ENCODE data around the gene ABCF3. TPM values are rescaled to one million over a fixed set of nuclear protein-coding genes. Genes with fewer than 3 reads are reported as not detected.
A peak's percentile ranks its signal among the peaks of the same experiment; 100 is the strongest.

Gene ABCF3
- total and polyA plus RNA-seq, 2 of the 13 experiments (the other 11 are each of a cell fraction or from before 2014, with no cell fraction given): 38.8 to 46.5 TPM

DNA sequence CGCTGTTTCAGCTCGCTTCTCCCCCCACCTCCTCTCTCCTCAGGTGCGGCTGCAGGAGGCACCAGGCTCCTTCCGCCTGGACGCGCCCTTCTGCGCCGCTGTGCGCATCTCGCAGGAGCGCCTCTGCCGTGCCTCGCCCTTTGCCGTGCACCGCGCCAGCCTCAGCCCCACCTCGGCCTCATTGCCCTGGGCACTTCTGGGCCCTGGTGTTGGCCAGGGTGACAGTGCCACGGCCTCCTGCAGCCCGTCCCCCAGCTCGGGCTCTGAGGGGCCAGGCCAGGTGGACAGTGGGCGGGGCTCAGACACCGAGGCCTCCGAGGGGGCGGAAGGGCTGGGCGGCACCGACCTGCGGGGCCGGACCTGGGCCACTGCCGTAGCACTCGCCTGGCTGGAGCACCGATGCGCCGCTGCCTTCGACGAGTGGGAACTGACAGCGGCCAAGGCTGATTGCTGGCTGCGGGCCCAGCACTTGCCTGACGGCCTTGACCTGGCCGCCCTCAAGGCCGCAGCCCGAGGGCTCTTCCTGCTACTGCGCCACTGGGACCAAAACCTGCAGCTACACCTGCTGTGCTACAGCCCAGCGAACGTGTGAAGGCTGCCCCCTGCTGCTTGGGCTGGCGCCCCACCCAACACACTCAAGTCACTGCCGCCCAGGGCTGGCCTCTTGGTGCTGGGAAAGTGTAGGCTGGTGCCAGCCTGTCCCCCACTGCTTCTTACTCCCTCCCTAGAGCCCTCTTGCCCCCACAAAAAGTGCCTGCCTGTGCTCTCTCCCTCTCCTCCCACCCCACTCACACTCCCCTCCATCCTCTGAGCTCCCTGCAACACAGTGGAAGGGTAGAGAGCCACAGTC is 55.7 kb downstream of the ABCF3 start (continued):
- TF ChIP-seq POLR2A (IDR thresholded peaks at IDR 0.05; ENCODE audit: insufficient read depth in 1 of 2, low read depth in 2 of 2, low read length in 2 of 2): no peak
- peak; percentile 45; the same call in 1 of the 2 replicates for TF ChIP-seq TAF1 (CRISPR knock-in tag; IDR thresholded peaks at IDR 0.05)
- TF ChIP-seq, protein P1, sequence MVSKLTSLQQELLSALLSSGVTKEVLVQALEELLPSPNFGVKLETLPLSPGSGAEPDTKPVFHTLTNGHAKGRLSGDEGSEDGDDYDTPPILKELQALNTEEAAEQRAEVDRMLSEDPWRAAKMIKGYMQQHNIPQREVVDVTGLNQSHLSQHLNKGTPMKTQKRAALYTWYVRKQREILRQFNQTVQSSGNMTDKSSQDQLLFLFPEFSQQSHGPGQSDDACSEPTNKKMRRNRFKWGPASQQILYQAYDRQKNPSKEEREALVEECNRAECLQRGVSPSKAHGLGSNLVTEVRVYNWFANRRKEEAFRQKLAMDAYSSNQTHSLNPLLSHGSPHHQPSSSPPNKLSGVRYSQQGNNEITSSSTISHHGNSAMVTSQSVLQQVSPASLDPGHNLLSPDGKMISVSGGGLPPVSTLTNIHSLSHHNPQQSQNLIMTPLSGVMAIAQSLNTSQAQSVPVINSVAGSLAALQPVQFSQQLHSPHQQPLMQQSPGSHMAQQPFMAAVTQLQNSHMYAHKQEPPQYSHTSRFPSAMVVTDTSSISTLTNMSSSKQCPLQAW (CRISPR knock-in tag; IDR thresholded peaks at IDR 0.05): peak; percentile 95
- no peak for TF ChIP-seq CC2D1A (CRISPR knock-in tag; IDR thresholded peaks at IDR 0.05)
- TF ChIP-seq HOMEZ (CRISPR knock-in tag; IDR thresholded peaks at IDR 0.05; ENCODE audit: low read depth): peak; percentile 59; the same call in 1 of the 2 replicates
- TF ChIP-seq ZSCAN25 (CRISPR knock-in tag; IDR thresholded peaks at IDR 0.05): peak; percentile 58; the same call in 1 of the 2 replicates
- 0 out of 2 replicates have a peak, but pooled peaks have one; percentile 38 for TF ChIP-seq ADNP (CRISPR knock-in tag; IDR thresholded peaks at IDR 0.05)
- TF ChIP-seq, protein P2, sequence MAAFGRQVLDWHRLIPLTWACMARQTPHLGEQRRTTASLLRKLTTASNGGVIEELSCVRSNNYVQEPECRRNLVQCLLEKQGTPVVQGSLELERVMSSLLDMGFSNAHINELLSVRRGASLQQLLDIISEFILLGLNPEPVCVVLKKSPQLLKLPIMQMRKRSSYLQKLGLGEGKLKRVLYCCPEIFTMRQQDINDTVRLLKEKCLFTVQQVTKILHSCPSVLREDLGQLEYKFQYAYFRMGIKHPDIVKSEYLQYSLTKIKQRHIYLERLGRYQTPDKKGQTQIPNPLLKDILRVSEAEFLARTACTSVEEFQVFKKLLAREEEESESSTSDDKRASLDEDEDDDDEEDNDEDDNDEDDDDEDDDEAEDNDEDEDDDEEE (CRISPR knock-in tag; IDR thresholded peaks at IDR 0.05): 0 out of 2 replicates have a peak, but pooled peaks have one; percentile 0
- TF ChIP-seq MTA1 (CRISPR knock-in tag; IDR thresholded peaks at IDR 0.05; ENCODE audit: borderline replicate concordance): peak; percentile 96
- TF ChIP-seq ZNF619 (CRISPR knock-in tag; IDR thresholded peaks at IDR 0.05): peak; percentile 88; the same call in 1 of the 2 replicates
- peak; percentile 64; the same call in 1 of the 2 replicates for TF ChIP-seq DPF2 (CRISPR knock-in tag; IDR thresholded peaks at IDR 0.05; ENCODE audit: borderline replicate concordance, low read depth)
- no peak for TF ChIP-seq ZNF850 (CRISPR knock-in tag; conservative IDR thresholded peaks at IDR 0.05)
- TF ChIP-seq TAF15 (IDR thresholded peaks at IDR 0.05; ENCODE audit: low read depth, low read length, poor library complexity, severe bottlenecking): no peak
- TF ChIP-seq ZNF597 (CRISPR knock-in tag; IDR thresholded peaks at IDR 0.05): no peak
- TF ChIP-seq MEIS1 (CRISPR knock-in tag; IDR thresholded peaks at IDR 0.05; ENCODE audit: borderline replicate concordance): peak; percentile 94
- TF ChIP-seq HOXD1 (CRISPR knock-in tag; IDR thresholded peaks at IDR 0.05): peak; percentile 59; the same call in 1 of the 2 replicates
- 0 out of 2 replicates have a peak, but pooled peaks have one; percentile 31 for TF ChIP-seq HOXA9 (CRISPR knock-in tag; IDR thresholded peaks at IDR 0.05; ENCODE audit: borderline replicate concordance)
- TF ChIP-seq, protein P3, sequence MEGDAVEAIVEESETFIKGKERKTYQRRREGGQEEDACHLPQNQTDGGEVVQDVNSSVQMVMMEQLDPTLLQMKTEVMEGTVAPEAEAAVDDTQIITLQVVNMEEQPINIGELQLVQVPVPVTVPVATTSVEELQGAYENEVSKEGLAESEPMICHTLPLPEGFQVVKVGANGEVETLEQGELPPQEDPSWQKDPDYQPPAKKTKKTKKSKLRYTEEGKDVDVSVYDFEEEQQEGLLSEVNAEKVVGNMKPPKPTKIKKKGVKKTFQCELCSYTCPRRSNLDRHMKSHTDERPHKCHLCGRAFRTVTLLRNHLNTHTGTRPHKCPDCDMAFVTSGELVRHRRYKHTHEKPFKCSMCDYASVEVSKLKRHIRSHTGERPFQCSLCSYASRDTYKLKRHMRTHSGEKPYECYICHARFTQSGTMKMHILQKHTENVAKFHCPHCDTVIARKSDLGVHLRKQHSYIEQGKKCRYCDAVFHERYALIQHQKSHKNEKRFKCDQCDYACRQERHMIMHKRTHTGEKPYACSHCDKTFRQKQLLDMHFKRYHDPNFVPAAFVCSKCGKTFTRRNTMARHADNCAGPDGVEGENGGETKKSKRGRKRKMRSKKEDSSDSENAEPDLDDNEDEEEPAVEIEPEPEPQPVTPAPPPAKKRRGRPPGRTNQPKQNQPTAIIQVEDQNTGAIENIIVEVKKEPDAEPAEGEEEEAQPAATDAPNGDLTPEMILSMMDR (CRISPR knock-in tag; IDR thresholded peaks at IDR 0.05): peak; percentile 99
- no peak for TF ChIP-seq ZNF24 (IDR thresholded peaks at IDR 0.05)
- peak; percentile 93 for TF ChIP-seq NR2C2 (CRISPR knock-in tag; IDR thresholded peaks at IDR 0.05; ENCODE audit: borderline replicate concordance)
- TF ChIP-seq ZNF776 (CRISPR knock-in tag; IDR thresholded peaks at IDR 0.05): no peak; the same call in 1 of the 2 replicates
- peak; percentile 74; the same call in 1 of the 2 replicates for TF ChIP-seq GATAD1 (CRISPR knock-in tag; IDR thresholded peaks at IDR 0.05)

Data from HepG2 (cell line).